HUES48 (cell line): ENCODE data around the gene DGLUCY.
"Not testable (repeated sequence)": the region's sequence is repeated elsewhere in the genome, so short reads cannot be mapped to it uniquely, and the experiment has no call there.

Experiments used
- H3K27ac ChIP-seq: one replicate; pipeline ENCODE4 v1.7.0; 2013; ENCODE audit warnings: low read depth, low read length, inconsistent platforms
- H3K27me3 ChIP-seq: 2 replicates; pipeline ENCODE4 v1.6.1; 2013; ENCODE audit warnings: mild to moderate bottlenecking, low read length; ENCODE audit not compliant: control insufficient read depth, insufficient read depth
- H3K36me3 ChIP-seq: 2 replicates; pipeline ENCODE4 v1.6.1; 2013; ENCODE audit warnings: low read length; ENCODE audit not compliant: control insufficient read depth, insufficient read depth
- H3K4me1 ChIP-seq: 2 replicates; pipeline ENCODE4 v1.6.1; 2013; ENCODE audit warnings: mild to moderate bottlenecking, low read length; ENCODE audit not compliant: control insufficient read depth, insufficient read depth
- H3K4me3 ChIP-seq: 2 replicates; pipeline ENCODE4 v1.5.1; 2013; ENCODE audit warnings: mild to moderate bottlenecking, low read depth, low read length
- H3K9ac ChIP-seq: 2 replicates; pipeline ENCODE4 v1.6.1; 2013; ENCODE audit warnings: mild to moderate bottlenecking, low read depth, low read length, moderate library complexity
- H3K9me3 ChIP-seq: 2 replicates; pipeline ENCODE4 v1.6.1; 2013; ENCODE audit warnings: low read length; ENCODE audit not compliant: control insufficient read depth, insufficient read depth

Gene DGLUCY

DNA sequence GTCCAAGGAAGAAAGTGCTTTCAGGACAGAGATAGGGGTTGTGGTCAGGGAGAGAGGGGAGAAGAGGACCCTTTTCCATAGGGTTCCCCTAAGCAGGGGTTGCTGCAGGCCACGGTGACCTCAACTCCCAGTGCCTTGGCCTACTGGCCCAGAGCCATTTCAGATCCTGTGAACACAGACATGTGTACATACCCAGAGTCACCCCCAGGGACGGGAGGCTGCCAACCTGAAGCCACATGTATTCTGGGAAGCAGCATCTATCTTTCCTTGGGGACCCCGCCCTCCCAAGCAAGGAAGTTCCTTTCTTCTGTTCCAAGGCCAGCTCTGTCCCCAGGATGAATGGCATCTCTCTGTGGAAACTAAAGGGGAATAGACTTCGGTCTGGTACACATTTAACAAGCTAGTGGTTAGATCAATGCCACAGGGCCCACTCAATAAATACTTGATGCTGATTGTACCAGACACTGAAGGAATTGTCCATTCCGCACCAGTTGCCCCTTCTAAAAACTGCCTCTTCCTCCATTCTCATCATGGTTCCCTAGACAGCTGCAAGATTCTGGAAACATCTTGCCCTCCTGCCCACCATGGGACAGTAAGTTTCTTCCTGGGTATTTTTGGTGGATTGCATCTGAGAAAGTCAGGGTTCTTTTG lies 25.2 kb upstream of the DGLUCY start:
- no peak overlapping the region for H3K27ac ChIP-seq
- H3K36me3 ChIP-seq, result no peaks in the 10 kb centered on the region
- H3K9me3 ChIP-seq, result no peaks in the 10 kb centered on the region
- no peaks in the 10 kb centered on the region for H3K27me3 ChIP-seq
- H3K4me1 ChIP-seq, result no peaks in the 10 kb centered on the region
- H3K4me3 ChIP-seq, result no peak overlapping the region
- H3K9ac ChIP-seq, result no peak overlapping the region

- no peak overlapping the region for H3K27ac ChIP-seq
- no peak overlapping the region for H3K4me3 ChIP-seq
- H3K9ac ChIP-seq, result no peak overlapping the region
- H3K9me3 ChIP-seq, result no peaks in the 10 kb centered on the region
- no peaks in the 10 kb centered on the region for H3K4me1 ChIP-seq
- no peaks in the 10 kb centered on the region for H3K36me3 ChIP-seq
- no peaks in the 10 kb centered on the region for H3K27me3 ChIP-seq
Observed at GRCh38 chr14:91089958-91090535, 23.8 kb upstream of the DGLUCY start.

DNA sequence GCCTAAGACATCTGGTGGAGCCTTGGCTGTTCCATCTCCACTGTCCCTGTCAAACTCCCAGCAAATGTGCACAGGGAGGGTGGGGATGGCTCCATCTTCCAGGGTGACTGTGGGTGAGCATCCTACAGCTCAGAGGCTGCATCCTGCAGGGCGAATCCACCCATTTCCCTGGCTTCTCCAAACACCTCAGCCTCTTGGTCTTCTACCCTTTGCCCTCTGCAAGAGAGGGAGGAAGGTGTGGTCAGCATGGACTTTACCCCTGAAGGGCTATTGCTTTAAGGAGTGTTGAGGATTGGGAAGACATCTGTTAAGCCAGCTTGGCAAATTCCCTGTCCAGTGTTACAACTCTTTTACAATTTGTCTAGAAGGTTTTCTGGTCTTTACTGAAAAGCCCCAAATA lies 23.1 kb upstream of the DGLUCY start:
- no peak overlapping the region for H3K9ac ChIP-seq

DNA sequence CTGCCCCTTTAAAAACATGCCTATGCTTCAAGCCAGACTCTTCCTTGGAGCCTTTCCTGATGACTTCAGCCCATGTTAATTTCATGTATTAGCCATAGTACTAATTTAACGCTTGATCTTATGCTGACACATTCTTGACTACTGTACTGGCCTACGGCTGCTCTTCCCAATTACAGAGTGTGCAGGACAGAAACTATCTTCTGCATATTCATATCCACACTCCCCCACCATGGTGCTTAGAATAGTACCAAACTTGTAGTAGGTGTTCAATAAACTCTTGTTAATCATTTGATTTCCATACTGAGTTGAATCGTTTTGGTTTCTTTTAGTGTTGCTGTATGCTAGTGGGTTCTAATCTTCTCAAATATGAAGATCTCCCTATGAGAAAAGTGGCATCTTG lies 21.8 kb upstream of the DGLUCY start:
- Histone ChIP-seq H3K27ac (no peak overlapping the region), H3K36me3 (no peaks in the 10 kb centered on the region), H3K4me1 (no peaks in the 10 kb centered on the region), H3K9me3 (no peaks in the 10 kb centered on the region), H3K4me3 (no peak overlapping the region), H3K27me3 (no peaks in the 10 kb centered on the region), H3K9ac (no peak overlapping the region)

More for the DNA sequence above, 23.1 kb upstream of the DGLUCY start:
- no peak overlapping the region for H3K4me3 ChIP-seq
- no peaks in the 10 kb centered on the region for H3K9me3 ChIP-seq
- H3K4me1 ChIP-seq, result no peaks in the 10 kb centered on the region
- H3K36me3 ChIP-seq, result no peaks in the 10 kb centered on the region
- H3K27me3 ChIP-seq, result no peaks in the 10 kb centered on the region
- no peak overlapping the region for H3K27ac ChIP-seq

DNA sequence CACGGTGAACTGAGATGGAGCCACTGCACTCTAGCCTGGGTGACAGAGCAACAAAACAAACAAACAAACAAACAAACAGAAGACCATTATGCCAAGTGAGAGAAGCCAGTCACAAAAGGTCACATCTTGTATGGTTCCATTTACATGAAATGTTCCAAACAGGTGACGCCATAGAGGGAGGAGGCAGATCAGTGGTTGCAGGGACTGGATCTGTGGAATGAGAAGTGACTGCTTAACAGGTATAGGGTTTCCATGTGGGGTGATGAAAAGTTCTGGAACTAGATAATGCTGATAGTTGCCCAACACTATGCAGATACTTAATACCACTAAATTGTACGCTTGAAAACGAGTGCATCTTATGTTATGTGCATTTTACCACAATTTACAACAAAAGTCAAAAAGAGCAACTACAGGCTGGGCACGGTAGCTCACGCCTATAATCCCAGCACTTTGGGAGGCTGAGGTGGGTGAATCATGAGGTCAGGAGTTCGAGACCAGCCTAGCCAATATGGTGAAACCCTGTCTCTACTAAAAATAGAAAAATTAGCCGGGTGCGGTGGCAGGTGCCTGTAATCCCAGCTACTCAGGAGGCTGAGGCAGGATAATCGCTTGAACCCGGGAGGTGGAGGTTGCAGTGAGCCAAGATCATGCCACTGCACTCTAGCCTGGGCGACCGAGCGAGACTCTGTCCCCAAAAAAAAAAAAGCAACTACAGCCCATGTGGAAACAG lies 20.0 kb upstream of the DGLUCY start:
- H3K4me1 ChIP-seq, H3K9me3 ChIP-seq, H3K4me3 ChIP-seq, H3K27me3 ChIP-seq, H3K9ac ChIP-seq, H3K27ac ChIP-seq, H3K36me3 ChIP-seq: not testable (repeated sequence)

DNA sequence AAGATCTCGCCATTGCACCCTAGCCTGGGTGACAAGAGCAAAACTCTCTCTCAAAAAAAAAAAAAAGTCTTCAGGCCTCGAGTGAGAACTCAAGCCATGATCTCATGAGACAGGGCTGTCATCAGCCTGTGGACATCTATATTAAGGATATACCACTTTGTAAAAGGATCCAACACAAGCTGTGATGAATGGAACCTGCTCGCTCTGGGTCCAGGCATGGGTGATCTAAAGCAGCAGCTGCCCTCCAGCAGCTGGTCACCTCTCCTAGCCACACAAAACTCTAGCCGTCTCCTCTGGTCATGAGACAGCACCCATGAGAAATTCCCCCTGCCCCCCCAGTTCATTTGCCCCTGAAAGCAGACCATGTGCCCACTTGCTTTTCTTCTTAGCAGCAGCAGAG lies 19.1 kb upstream of the DGLUCY start:
- Histone ChIP-seq H3K9ac (no peak overlapping the region), H3K4me3 (no peak overlapping the region), H3K27me3 (no peaks in the 10 kb centered on the region), H3K36me3 (no peaks in the 10 kb centered on the region), H3K27ac (no peak overlapping the region), H3K4me1 (no peaks in the 10 kb centered on the region), H3K9me3 (no peaks in the 10 kb centered on the region)

- Histone ChIP-seq H3K27ac (no peak overlapping the region), H3K9ac (no peak overlapping the region), H3K27me3 (no peaks in the 10 kb centered on the region), H3K36me3 (no peaks in the 10 kb centered on the region), H3K4me1 (no peaks in the 10 kb centered on the region), H3K4me3 (no peak overlapping the region), H3K9me3 (no peaks in the 10 kb centered on the region)
Observed at GRCh38 chr14:91095178-91095577, 18.7 kb upstream of the DGLUCY start.

DNA sequence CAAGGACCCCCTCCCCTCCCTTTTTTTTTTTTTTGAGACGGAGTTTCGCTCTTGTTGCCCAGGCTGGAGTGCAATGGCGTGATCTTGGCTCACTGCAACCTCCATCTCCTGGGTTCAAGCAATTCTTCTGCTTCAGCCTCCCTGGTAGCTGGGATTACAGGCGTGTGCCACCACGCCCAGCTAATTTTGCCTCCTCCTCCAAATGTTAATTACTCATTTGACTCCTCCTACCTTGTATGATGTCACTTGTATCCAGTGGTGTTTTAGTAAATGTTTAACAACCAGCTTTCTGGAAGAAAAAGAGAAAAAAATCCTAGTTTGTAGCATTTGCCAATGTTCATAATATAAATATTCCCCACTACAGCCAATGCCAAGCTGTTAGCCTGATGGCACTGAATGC lies 16.2 kb upstream of the DGLUCY start:
- not testable (repeated sequence) for H3K9ac ChIP-seq, H3K36me3 ChIP-seq, H3K9me3 ChIP-seq, H3K4me1 ChIP-seq, H3K27me3 ChIP-seq, H3K27ac ChIP-seq, H3K4me3 ChIP-seq

DNA sequence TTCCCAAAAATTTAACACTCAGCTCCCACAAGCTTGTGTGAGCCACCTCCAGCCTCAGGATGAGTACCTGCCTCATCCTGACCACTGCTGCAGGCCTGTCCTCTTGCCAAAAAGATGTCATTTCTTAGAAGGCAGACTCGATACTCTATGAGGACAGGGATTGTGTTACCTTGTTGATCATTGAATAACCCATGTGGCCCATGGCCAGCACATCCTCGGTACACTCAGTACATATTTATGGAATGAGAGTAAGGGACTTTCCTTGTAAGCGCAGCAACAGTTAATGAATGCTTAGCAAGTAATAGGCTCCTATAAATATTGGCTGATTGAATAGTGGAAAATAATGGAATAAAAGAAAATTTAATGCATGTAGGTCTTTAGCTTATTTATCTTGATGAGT lies 15.3 kb upstream of the DGLUCY start:
- H3K27me3 ChIP-seq, result no peaks in the 10 kb centered on the region
- no peaks in the 10 kb centered on the region for H3K36me3 ChIP-seq
- no peak overlapping the region for H3K9ac ChIP-seq
- no peak overlapping the region for H3K27ac ChIP-seq
- H3K9me3 ChIP-seq, result no peaks in the 10 kb centered on the region
- no peak overlapping the region for H3K4me3 ChIP-seq
- H3K4me1 ChIP-seq, result no peaks in the 10 kb centered on the region

GRCh38 chr14:91100102-91100501 lies 13.8 kb upstream of the DGLUCY start:
- no peak overlapping the region for H3K27ac ChIP-seq
- H3K9ac ChIP-seq, result no peak overlapping the region
- no peaks in the 10 kb centered on the region for H3K27me3 ChIP-seq
- no peak overlapping the region for H3K4me3 ChIP-seq
- H3K4me1 ChIP-seq, result no peaks in the 10 kb centered on the region
- no peaks in the 10 kb centered on the region for H3K9me3 ChIP-seq
- no peaks in the 10 kb centered on the region for H3K36me3 ChIP-seq

GRCh38 chr14:91103116-91103515 lies 10.8 kb upstream of the DGLUCY start:
- Histone ChIP-seq H3K27ac (no peak overlapping the region), H3K36me3 (no peaks in the 10 kb centered on the region), H3K9ac (no peak overlapping the region), H3K4me1 (peaks cover 2% of the 10 kb centered on the region; the same call in 1 of the 2 replicates), H3K9me3 (no peaks in the 10 kb centered on the region), H3K4me3 (no peak overlapping the region), H3K27me3 (no peaks in the 10 kb centered on the region)
